Calu3 (cell line): ENCODE results near the gene CCDC63. TPM values are rescaled to one million over a fixed set of nuclear protein-coding genes. Genes with fewer than 3 reads are reported as not detected.

Experiments
- BruUV-seq: library from RNA; stranded (reverse); fragments of 400-500 nt; replicated peaks from 2 replicates; lab custom pipeline; 2021; lab: Mats Ljungman, UMichigan
- CTCF ChIA-PET: fragments of 300-600 bp; sonication (Branson Sonifier 250); formaldehyde crosslinking; loops from one replicate; lab custom pipeline; 2022; ENCODE audit warnings: antibody characterized with exemption; lab: Charles Lee
- DNase-seq: peaks from one replicate; pipeline ENCODE4 v3.0.0; 2022
- H3K27ac Mint-ChIP-seq: one replicate; pipeline ENCODE4 v1.8.0; 2022; ENCODE audit warnings: mixed read lengths; ENCODE audit not compliant: unreplicated experiment
- H3K27me3 Mint-ChIP-seq: one replicate; pipeline ENCODE4 v1.8.0; 2022; ENCODE audit warnings: mixed read lengths; ENCODE audit not compliant: unreplicated experiment
- H3K36me3 Mint-ChIP-seq: one replicate; pipeline ENCODE4 v1.8.0; 2022; ENCODE audit warnings: mild to moderate bottlenecking, moderate library complexity, mixed read lengths; ENCODE audit not compliant: insufficient read depth, unreplicated experiment
- H3K4me1 Mint-ChIP-seq: one replicate; pipeline ENCODE4 v1.8.0; 2022; ENCODE audit warnings: mild to moderate bottlenecking, low read depth, mixed read lengths; ENCODE audit not compliant: unreplicated experiment
- H3K4me3 Mint-ChIP-seq: one replicate; pipeline ENCODE4 v1.8.0; 2022; ENCODE audit warnings: mild to moderate bottlenecking, low read depth, moderate library complexity, mixed read lengths; ENCODE audit not compliant: unreplicated experiment
- H3K9me3 Mint-ChIP-seq: one replicate; pipeline ENCODE4 v1.8.0; 2022; ENCODE audit warnings: low read depth, mixed read lengths; ENCODE audit not compliant: unreplicated experiment
- intact Hi-C: fragments of 100-400 bp; cut with micrococcal nuclease; formaldehyde crosslinking; loops from one replicate; pipeline ENCODE4 v1.10.0; 2022; ENCODE audit not compliant: unreplicated experiment
- total RNA-seq: library from RNA; stranded (reverse); gene quantifications from 2 replicates; pipeline ENCODE4 v1.2.3, GENCODE V29; 2022
- TF ChIP-seq, protein P1 (sequence below): fragments of 200-600 bp; IDR thresholded peaks from one replicate; pipeline ENCODE4 v1.8.0; 2022; ENCODE audit warnings: antibody characterized with exemption; ENCODE audit not compliant: unreplicated experiment

CCDC63 gene
- total RNA-seq, 1 experiment from 2014 or later, result not detected

DNA sequence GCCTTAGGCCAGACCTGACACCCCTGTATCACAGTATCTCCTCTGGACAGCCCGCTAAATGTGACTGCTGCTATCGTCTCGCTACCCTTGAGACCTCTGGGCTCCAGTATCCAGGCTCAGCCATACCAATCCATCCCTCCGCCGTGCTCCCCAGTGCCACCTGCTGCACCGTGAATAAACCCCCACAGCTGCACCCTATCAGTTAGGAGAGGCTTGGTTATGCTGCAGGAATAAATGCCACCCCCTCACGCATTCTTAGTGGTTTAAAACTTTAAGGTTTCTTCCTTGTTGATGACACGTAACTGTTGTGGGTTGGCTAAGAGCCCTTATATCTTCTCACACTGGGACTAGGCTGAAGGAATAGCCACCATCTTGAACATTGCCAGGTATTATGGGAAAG is 12.1 kb downstream of the CCDC63 start:
- intact Hi-C loops, result no loop called here
- DNase-seq, result no peak
- H3K27ac Mint-ChIP-seq, result no peak overlapping the region
- H3K36me3 Mint-ChIP-seq, result no peaks in the 10 kb centered on the region
- no peak overlapping the region for H3K4me3 Mint-ChIP-seq
- CTCF ChIA-PET, result no interaction called here
- no peaks in the 10 kb centered on the region for H3K9me3 Mint-ChIP-seq
- peaks cover 3% of the 10 kb centered on the region for H3K27me3 Mint-ChIP-seq
- TF ChIP-seq, protein P1, sequence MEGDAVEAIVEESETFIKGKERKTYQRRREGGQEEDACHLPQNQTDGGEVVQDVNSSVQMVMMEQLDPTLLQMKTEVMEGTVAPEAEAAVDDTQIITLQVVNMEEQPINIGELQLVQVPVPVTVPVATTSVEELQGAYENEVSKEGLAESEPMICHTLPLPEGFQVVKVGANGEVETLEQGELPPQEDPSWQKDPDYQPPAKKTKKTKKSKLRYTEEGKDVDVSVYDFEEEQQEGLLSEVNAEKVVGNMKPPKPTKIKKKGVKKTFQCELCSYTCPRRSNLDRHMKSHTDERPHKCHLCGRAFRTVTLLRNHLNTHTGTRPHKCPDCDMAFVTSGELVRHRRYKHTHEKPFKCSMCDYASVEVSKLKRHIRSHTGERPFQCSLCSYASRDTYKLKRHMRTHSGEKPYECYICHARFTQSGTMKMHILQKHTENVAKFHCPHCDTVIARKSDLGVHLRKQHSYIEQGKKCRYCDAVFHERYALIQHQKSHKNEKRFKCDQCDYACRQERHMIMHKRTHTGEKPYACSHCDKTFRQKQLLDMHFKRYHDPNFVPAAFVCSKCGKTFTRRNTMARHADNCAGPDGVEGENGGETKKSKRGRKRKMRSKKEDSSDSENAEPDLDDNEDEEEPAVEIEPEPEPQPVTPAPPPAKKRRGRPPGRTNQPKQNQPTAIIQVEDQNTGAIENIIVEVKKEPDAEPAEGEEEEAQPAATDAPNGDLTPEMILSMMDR, result no peak
- H3K4me1 Mint-ChIP-seq, result no peaks in the 10 kb centered on the region
- no TSS peak for BruUV-seq

DNA sequence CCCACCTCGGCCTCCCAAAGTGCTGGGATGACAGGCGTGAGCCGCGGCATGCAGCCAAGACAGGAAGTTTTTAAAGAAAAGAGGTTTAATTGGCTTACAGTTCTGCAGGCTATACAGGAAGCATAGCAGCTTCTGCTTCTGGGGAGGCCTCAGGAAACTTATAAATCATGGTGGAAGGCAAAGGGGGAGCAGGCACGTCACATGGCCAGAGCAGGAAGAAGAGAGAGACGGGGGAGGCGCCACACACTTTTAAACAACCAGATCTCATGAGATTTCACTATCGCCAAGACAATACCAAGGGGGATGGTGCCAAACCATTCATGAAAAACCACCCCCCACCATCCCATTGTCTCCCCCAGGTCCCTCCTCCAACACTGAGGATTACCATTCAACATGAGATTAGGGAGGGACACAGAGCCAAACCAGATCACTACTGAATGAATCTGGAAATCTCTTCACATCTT is 14.1 kb downstream of the CCDC63 start:
- intact Hi-C loops, result no loop called here
- Mint-ChIP-seq H3K4me1 (no peaks in the 10 kb centered on the region), H3K4me3 (no peak overlapping the region), H3K27me3 (peaks cover 9% of the 10 kb centered on the region), H3K36me3 (no peaks in the 10 kb centered on the region), H3K27ac (no peak overlapping the region), H3K9me3 (no peaks in the 10 kb centered on the region)
- TF ChIP-seq, protein P1, result no peak
- CTCF ChIA-PET, result interaction anchor here (1.0 kb wide), 1 partner anchor 14 kb away, joined by 3 read pairs; no protein-coding TSS in a partner anchor
- no peak for DNase-seq
- BruUV-seq, result no TSS peak

GRCh38 chr12:110861729-110862128 is 14.9 kb downstream of the CCDC63 start:
- intact Hi-C loops, result no loop called here
- DNase-seq, result no peak
- Mint-ChIP-seq H3K27ac (no peak overlapping the region), H3K36me3 (no peaks in the 10 kb centered on the region), H3K9me3 (no peaks in the 10 kb centered on the region), H3K4me1 (no peaks in the 10 kb centered on the region), H3K4me3 (no peak overlapping the region), H3K27me3 (peaks cover 12% of the 10 kb centered on the region)
- CTCF ChIA-PET, result no interaction called here
- no TSS peak for BruUV-seq
- TF ChIP-seq, protein P1, result no peak

DNA sequence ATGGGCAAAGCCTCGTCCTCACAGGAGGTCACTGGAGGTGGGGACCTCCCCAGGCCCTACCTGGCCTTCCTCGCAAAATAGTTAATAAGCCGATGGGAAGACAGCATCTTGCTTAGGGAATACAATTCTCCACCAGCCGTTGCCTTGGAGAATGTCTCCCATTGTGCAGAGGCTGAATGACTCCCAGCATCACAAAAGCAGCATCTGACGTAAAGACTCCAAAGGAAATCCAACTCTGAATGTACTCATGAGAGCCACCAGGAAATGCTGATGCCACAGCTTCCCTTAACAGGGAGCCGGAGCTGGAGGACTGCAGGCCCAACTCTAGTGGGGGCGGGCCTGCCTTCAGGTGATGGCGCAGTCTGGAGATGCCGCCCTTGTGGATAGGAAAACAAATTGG is 15.5 kb downstream of the CCDC63 start:
- Mint-ChIP-seq H3K4me3 (no peak overlapping the region), H3K36me3 (no peaks in the 10 kb centered on the region), H3K27me3 (peaks cover 12% of the 10 kb centered on the region), H3K27ac (no peak overlapping the region), H3K9me3 (no peaks in the 10 kb centered on the region), H3K4me1 (no peaks in the 10 kb centered on the region)
- BruUV-seq, result no TSS peak
- intact Hi-C loops, result no loop called here
- no peak for DNase-seq
- CTCF ChIA-PET, result no interaction called here
- TF ChIP-seq, protein P1, result no peak
